Fibroblast of lung (primary cell): Measurements from ENCODE around the gene FAM114A1.

Source experiments
- CTCF ChIP-seq, 2 donors: IDR thresholded peaks in 1 of 2; conservative IDR thresholded peaks in 1 of 2; 1 replicate in 1 of 2; 2 replicates in 1 of 2; pipeline ENCODE4 v1.5.1; 2011 to 2012; ENCODE audit warnings: low read length in 2 of 2, control low read depth in 1 of 2, inconsistent platforms in 1 of 2, low read depth in 1 of 2, mild to moderate bottlenecking in 1 of 2
- EZH2 ChIP-seq: IDR thresholded peaks from 2 replicates; pipeline ENCODE4 v1.5.1; 2012; ENCODE audit warnings: low read length, control low read depth, mild to moderate bottlenecking; ENCODE audit errors: missing control alignments

DNA sequence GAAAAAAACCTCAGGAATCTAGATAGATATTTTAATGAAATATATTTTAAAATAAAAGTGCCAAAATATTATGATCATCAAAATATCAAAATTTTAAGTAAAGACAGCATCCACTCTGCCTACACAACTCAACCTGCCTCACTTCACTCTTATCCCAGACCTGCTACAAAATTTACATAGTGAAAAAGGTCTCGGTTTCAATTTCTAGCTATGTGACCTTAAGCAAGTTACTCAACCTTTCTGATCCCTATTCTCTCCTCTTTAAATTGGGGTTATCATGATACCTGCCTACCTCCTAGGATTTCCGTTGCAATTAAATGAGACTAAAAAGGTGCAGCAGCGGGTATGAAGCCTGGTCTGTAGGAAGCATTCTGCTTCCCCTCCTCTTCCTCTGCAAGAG, 72.9 kb downstream of the FAM114A1 start:
- TF ChIP-seq CTCF (conservative IDR thresholded peaks at IDR 0.05 in 1 of 2, IDR thresholded peaks at IDR 0.05 in 1 of 2; ENCODE audit: low read depth in 1 of 2, low read length in 2 of 2) (no peak), EZH2 (no peak)
